Measurements from ENCODE around the gene LRCH4.
"Not testable (repeated sequence)": the region's sequence is repeated elsewhere in the genome, so short reads cannot be mapped to it uniquely, and the experiment has no call there.

DNA sequence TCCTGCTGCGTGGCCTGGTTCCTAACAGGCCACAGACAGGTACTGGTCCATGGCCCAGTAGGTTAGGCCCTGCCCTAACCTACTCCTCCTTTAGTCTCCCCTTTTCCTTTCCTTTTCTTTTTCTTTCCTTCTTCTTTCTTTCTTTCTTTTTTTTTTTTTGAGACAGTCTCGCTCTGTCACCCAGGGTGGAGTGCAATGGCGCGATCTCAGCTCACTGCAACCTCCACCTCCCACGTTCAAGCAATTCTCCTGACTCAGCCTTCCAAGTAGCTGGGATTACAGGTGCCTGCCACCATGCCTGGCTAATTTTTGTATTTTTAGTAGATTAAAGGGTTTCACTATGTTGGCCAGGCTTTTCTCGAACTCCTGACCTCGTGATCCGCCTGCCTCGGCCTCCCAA is 49.9 kb downstream of the LRCH4 start:
- TF ChIP-seq POLR2A (IDR thresholded peaks at IDR 0.05; ENCODE audit: low read length); GATA1 (IDR thresholded peaks at IDR 0.05; ENCODE audit: low read depth, low read length): not testable (repeated sequence)
